Hepatocyte (in vitro differentiated cells): ENCODE results near the gene PPDPF. TPM values are rescaled to one million over a fixed set of nuclear protein-coding genes. Genes with fewer than 3 reads are reported as not detected.
A peak's percentile ranks its signal among the peaks of the same experiment; 100 is the strongest.

Experiments used
- DNase-seq: peaks from one replicate; pipeline ENCODE4 v3.0.0-alpha.2; 2016; ENCODE audit warnings: low spot score
- H2AFZ ChIP-seq: fragments of 200-600 bp; sonication (generic); 2 replicates; pipeline ENCODE4 v1.6.0; 2016; ENCODE audit warnings: antibody characterized with exemption, mild to moderate bottlenecking
- H3K27ac ChIP-seq: fragments of 200-600 bp; sonication (generic); 2 replicates; pipeline ENCODE4 v1.5.1; 2016; ENCODE audit warnings: mild to moderate bottlenecking
- H3K27me3 ChIP-seq: fragments of 200-600 bp; sonication (generic); 2 replicates; pipeline ENCODE4 v1.6.1; 2016
- H3K36me3 ChIP-seq: fragments of 200-600 bp; sonication (generic); replicated peaks from 2 replicates; pipeline ENCODE4 v1.5.1; 2016; ENCODE audit warnings: low read depth; ENCODE audit not compliant: insufficient read depth
- H3K4me1 ChIP-seq: fragments of 200-600 bp; sonication (generic); 2 replicates; pipeline ENCODE4 v1.5.1; 2016; ENCODE audit warnings: mild to moderate bottlenecking, moderate library complexity; ENCODE audit not compliant: insufficient read depth
- H3K4me2 ChIP-seq: fragments of 200-600 bp; sonication (generic); 2 replicates; pipeline ENCODE4 v1.6.0; 2016
- H3K4me3 ChIP-seq: fragments of 200-600 bp; sonication (generic); 2 replicates; pipeline ENCODE4 v1.5.1; 2016; ENCODE audit warnings: mild to moderate bottlenecking
- H3K79me2 ChIP-seq: fragments of 200-600 bp; sonication (generic); 2 replicates; pipeline ENCODE4 v1.6.0; 2017; ENCODE audit warnings: mild to moderate bottlenecking
- H3K9me2 ChIP-seq: fragments of 200-600 bp; sonication (generic); replicated peaks from 2 replicates; pipeline ENCODE4 v1.6.0; 2017; ENCODE audit warnings: mild to moderate bottlenecking; ENCODE audit not compliant: insufficient read depth
- H3K9me3 ChIP-seq: fragments of 200-600 bp; sonication (generic); 2 replicates; pipeline ENCODE4 v1.5.1; 2016; ENCODE audit warnings: low read depth, mild to moderate bottlenecking
- H4K20me1 ChIP-seq: fragments of 200-600 bp; sonication (generic); 2 replicates; pipeline ENCODE4 v1.6.0; 2016; ENCODE audit warnings: mild to moderate bottlenecking; ENCODE audit not compliant: insufficient read depth, poor library complexity, severe bottlenecking
- CTCF ChIP-seq: fragments of 200-600 bp; sonication (generic); IDR thresholded peaks from 2 replicates; pipeline ENCODE4 v1.5.1; 2016; ENCODE audit warnings: antibody characterized with exemption, mild to moderate bottlenecking; ENCODE audit not compliant: poor library complexity
- EZH2 ChIP-seq: fragments of 200-600 bp; sonication (generic); IDR thresholded peaks from 2 replicates; pipeline ENCODE4 v1.6.1; 2016; ENCODE audit warnings: antibody characterized with exemption, mild to moderate bottlenecking, borderline replicate concordance
- EZH2phosphoT487 ChIP-seq: fragments of 200-600 bp; sonication (generic); IDR thresholded peaks from one replicate; pipeline ENCODE4 v1.6.1; 2018; ENCODE audit warnings: antibody characterized with exemption, mild to moderate bottlenecking, low read depth, moderate library complexity; ENCODE audit not compliant: unreplicated experiment, severe bottlenecking
- WGBS: methylation state at CpG from one replicate; pipeline ENCODE4 v1.1.6; 2016; ENCODE audit warnings: low lambda C conversion rate; ENCODE audit errors: missing lambda C conversion rate; 5-methylcytosine and 5-hydroxymethylcytosine counted together
- polyA plus RNA-seq: library from polyadenylated mRNA; unstranded; fragments of >200 nt; fragmentation: Nextera tagmentation; extraction: Ambion mirVana; gene quantifications from 2 replicates; pipeline ENCODE4 v1.2.1, GENCODE V29; 2016
- total RNA-seq: library from RNA; depleted of rRNA; stranded (reverse); fragments of >200 nt; gene quantifications from 2 replicates; pipeline ENCODE4 v1.2.3, GENCODE V29; 2014

Gene PPDPF
- total and polyA plus RNA-seq, 2 experiments from 2014 or later, result 55.1 to 333 TPM

GRCh38 chr20:63496596-63497120, 23.9 kb upstream of the PPDPF start:
- no peak overlapping the region for H2AFZ ChIP-seq
- no peaks in the 10 kb centered on the region for H3K9me3 ChIP-seq
- TF ChIP-seq EZH2 (no peak), EZH2phosphoT487 (no peak)
- peaks cover 8% of the 10 kb centered on the region for H3K4me1 ChIP-seq
- DNase-seq, result no peak
- WGBS, result 76% methylated on average over 16 of the region's 16 CpGs
- H4K20me1 ChIP-seq, result no peaks in the 10 kb centered on the region
- H3K4me2 ChIP-seq, result peak overlapping the region; percentile 77
- no peaks in the 10 kb centered on the region for H3K9me2 ChIP-seq
- H3K36me3 ChIP-seq, result no peaks in the 10 kb centered on the region
- peaks cover 24% of the 10 kb centered on the region for H3K27me3 ChIP-seq
- H3K4me3 ChIP-seq, result no peak overlapping the region
- H3K79me2 ChIP-seq, result no peaks in the 10 kb centered on the region
- no peak overlapping the region for H3K27ac ChIP-seq

GRCh38 chr20:63497138-63497945, 23.2 kb upstream of the PPDPF start:
- Histone ChIP-seq H3K4me2 (peak overlapping the region; percentile 90), H3K36me3 (no peaks in the 10 kb centered on the region), H3K9me2 (no peaks in the 10 kb centered on the region), H3K4me1 (peaks cover 8% of the 10 kb centered on the region), H3K27me3 (peaks cover 24% of the 10 kb centered on the region), H2AFZ (no peak overlapping the region), H3K9me3 (no peaks in the 10 kb centered on the region), H3K79me2 (no peaks in the 10 kb centered on the region), H3K27ac (no peak overlapping the region), H4K20me1 (no peaks in the 10 kb centered on the region), H3K4me3 (no peak overlapping the region)
- 81% methylated on average over 18 of the region's 20 CpGs for WGBS
- TF ChIP-seq CTCF (no peak), EZH2phosphoT487 (no peak), EZH2 (no peak)
- DNase-seq, result no peak

- Histone ChIP-seq H3K36me3 (no peaks in the 10 kb centered on the region), H3K9me2 (no peaks in the 10 kb centered on the region), H3K4me2 (peak overlapping the region; percentile 90), H2AFZ (no peak overlapping the region), H3K27me3 (peaks cover 24% of the 10 kb centered on the region), H3K9me3 (no peaks in the 10 kb centered on the region), H3K4me1 (peaks cover 8% of the 10 kb centered on the region), H3K4me3 (no peak overlapping the region), H3K79me2 (no peaks in the 10 kb centered on the region), H3K27ac (no peak overlapping the region), H4K20me1 (no peaks in the 10 kb centered on the region)
- peak; percentile 81 for DNase-seq
- TF ChIP-seq EZH2phosphoT487, result no peak
- TF ChIP-seq CTCF, result no peak
- no peak for TF ChIP-seq EZH2
- WGBS, result 4% methylated on average over 9 of the region's 60 CpGs
Measured at GRCh38 chr20:63497946-63498935, 22.3 kb upstream of the PPDPF start.

GRCh38 chr20:63498960-63499337, 21.6 kb upstream of the PPDPF start, which contains the start of gene EEF1A2:
Gene EEF1A2 (minus strand): TSS chr20:63499083. CDS start chr20:63497763, 1,320 bp downstream.
- peak within 1 kb of the TSS; percentile 90 for H3K4me2 ChIP-seq
- H3K36me3 ChIP-seq, result no peaks in the 10 kb centered on the region
- 2% methylated on average over 12 of the region's 58 CpGs for WGBS
- no peak within 1 kb of the TSS for H3K27ac ChIP-seq
- no peaks in the 10 kb centered on the region for H4K20me1 ChIP-seq
- peaks cover 26% of the 10 kb centered on the region for H3K27me3 ChIP-seq
- peak; percentile 78 for DNase-seq
- TF ChIP-seq CTCF (peak; percentile 14), EZH2 (no peak), EZH2phosphoT487 (no peak)
- no peak within 1 kb of the TSS for H3K4me3 ChIP-seq
- no peaks in the 10 kb centered on the region for H3K9me2 ChIP-seq
- no peaks in the 10 kb centered on the region for H3K9me3 ChIP-seq
- H3K79me2 ChIP-seq, result no peaks in the 10 kb centered on the region
- H2AFZ ChIP-seq, result no peak within 1 kb of the TSS
- H3K4me1 ChIP-seq, result peaks cover 8% of the 10 kb centered on the region
